ENCODE data around the gene AURKB.

GRCh38 chr17:8189041-8189710 lies 21.2 kb downstream of the AURKB start:
- TF ChIP-seq POLR2A (IDR thresholded peaks at IDR 0.05) = no peak
- TF ChIP-seq, protein P1, sequence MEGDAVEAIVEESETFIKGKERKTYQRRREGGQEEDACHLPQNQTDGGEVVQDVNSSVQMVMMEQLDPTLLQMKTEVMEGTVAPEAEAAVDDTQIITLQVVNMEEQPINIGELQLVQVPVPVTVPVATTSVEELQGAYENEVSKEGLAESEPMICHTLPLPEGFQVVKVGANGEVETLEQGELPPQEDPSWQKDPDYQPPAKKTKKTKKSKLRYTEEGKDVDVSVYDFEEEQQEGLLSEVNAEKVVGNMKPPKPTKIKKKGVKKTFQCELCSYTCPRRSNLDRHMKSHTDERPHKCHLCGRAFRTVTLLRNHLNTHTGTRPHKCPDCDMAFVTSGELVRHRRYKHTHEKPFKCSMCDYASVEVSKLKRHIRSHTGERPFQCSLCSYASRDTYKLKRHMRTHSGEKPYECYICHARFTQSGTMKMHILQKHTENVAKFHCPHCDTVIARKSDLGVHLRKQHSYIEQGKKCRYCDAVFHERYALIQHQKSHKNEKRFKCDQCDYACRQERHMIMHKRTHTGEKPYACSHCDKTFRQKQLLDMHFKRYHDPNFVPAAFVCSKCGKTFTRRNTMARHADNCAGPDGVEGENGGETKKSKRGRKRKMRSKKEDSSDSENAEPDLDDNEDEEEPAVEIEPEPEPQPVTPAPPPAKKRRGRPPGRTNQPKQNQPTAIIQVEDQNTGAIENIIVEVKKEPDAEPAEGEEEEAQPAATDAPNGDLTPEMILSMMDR (IDR thresholded peaks at IDR 0.05) = no peak
